NCI-H510A treated with DMSO at 0.1 percent for 48 hours (cell line): Measurements from ENCODE around the gene ZBTB44.
"Not testable (repeated sequence)": the region's sequence is repeated elsewhere in the genome, so short reads cannot be mapped to it uniquely, and the experiment has no call there.

ENCODE experiments used
- DNase-seq: peaks from one replicate; lab custom pipeline; 2025; lab: John Stamatoyannopoulos, UW

ZBTB44 gene

DNA sequence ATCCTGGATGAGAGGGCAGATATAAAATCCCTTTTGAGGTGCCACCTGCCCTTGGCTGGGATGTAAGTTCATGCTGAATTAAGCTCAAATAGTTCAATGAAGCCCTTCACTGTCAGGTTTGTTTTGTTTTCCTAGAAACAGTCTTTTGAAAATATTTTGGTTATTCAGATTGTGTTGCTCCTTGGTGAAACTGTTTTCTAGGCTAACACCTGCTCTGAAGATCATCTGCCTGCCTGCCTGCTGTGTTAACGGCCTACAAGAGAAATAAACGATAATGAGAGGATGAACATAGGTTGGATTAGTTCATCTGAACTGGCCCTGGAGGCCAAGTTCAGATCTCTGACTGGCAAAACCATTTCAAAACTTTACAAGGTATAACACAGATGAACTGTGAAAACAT, 67.4 kb downstream of the ZBTB44 start:
- DNase-seq = no peak

DNA sequence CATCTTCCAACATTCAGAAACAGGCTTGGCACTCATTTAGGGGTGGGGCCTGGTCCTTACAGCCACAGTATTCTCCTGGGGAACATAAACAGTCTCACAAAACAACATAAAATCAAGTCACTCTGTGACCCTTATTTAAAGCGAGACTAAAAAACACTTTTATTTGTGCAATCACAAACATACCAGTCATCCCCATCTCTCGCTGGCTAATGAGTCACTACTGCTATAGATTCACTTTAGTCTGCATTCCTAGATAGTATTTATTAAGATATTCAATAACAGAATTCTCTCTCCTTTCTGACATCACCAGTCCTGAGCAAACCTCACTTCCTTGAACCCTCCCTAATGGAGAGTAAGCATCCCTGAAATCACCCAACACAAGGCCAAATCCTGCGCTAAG, 68.0 kb downstream of the ZBTB44 start:
- DNase-seq = no peak

DNA sequence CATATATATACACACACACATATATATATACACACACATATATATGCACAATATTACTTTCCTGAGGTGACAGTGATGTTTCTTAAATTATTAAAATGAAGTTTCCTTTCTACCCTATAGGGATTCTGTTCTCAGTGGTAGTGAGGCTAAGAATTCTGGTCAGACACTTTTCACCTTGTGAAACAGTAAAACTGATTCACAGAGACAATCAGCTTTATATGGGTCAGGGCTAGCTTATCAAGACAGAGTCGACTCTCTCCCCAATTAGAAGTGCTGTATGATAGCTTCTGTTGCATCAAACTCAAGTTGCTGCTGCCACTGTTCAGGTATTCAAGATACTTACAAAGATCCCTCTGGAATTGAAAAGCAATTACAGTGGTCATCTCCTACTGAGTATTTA, 68.4 kb downstream of the ZBTB44 start:
- no peak for DNase-seq

DNA sequence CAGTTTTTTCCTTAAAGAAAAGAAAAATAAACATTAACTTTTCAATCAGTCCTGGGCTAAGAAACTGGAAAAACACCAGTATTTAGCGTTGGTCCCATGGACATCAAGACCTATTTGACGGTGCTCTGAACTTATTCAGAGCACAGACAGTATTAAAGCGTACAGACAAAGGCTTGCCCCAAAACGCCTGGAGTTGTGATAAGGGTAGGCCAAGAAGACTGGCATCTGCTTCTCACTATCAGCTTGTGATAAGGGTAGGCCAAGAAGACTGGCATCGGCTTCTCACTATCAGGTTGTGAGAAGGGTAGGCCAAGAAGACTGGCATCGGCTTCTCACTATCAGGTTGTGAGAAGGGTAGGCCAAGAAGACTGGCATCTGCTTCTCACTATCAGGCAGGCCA, 69.3 kb downstream of the ZBTB44 start:
- not testable (repeated sequence) for DNase-seq

DNA sequence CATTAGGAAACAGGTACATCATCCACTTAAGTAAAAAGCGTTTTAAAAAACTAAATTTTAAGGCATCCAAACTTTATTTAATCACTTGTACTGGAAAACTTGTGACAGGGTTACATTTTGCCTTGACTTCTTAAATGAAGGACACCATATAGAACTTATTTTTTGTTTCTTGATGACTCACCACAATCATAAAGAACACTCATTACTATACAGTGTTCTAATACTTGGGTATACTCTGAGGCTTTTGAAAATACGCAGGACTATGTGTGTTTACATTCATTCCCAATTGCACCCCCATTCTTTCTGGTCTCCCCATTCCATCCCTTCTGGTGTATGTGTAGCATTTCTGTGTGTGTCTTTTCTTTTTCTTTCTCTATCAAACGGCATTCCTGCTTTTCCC, 69.9 kb downstream of the ZBTB44 start:
- DNase-seq = no peak

DNA sequence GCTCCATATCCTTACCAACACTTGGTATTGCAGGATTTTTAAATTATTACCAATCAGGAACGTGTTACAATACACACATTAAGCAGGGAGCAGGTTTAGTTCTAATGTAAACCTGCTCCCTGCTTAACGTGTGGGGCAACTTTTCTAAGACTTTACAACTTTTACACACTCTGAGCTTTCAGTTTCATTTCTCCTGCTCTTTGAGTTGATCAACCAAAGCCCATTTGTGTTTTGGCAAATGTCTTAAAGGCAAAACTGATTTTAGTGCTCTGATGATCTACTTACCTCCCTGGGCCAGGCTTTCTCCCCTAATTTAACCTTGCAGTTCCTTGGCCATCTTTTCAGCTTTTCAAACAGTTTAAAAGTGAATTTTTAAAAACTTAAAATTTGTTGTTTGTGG, 70.9 kb downstream of the ZBTB44 start:
- DNase-seq = no peak

DNA sequence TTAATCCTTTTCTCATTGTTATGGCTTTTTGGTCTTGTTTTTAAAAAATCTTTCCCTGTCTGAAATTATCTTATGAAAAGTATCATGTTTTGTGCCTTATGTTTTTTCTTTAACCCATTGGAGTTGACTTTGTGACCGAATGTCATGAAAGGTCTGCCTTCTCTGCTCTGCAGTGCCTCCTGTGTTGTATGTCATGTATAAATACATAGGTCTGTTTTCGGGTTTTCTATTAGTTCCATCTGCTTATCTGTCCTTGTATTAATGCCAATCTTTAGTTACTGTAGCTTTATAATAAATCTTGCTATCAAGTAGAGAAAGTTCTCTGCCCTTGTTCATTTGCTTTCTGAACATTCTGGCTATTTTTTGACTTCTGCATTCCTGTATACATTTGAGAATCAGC, 73.0 kb downstream of the ZBTB44 start:
- no peak for DNase-seq

DNA sequence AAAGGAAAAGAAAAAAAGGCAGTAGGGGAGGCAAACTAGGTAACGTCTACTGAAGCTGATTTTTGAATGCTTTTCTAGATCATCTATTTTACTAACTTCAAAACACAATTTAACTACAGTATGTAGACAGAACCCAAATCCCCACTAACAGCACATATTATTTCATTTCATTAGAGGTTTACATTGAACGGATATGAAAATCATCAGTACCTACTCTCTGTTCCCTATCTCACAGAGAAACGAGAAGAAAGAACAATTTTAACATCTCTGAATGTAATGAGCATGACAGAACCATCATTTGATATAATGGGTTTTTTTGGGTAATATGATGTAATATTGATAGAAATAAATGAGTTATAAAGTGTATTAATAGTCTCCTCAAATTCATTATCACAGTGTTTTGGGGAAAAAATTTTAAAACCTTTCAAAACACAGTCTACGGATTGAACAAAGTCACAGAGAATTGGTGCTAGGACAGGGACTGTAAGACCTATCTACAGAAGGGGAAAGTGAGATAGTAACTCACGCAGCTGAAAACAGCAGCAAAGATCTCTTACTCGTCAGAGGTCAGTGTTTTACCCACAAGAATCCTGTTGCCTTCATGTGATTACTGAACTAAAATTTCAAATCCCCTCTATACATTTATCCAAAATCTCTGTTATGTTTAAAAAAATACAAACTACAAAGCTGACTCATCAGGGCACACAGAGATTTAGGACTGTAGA, 77.3 kb downstream of the ZBTB44 start:
- no peak for DNase-seq

DNA sequence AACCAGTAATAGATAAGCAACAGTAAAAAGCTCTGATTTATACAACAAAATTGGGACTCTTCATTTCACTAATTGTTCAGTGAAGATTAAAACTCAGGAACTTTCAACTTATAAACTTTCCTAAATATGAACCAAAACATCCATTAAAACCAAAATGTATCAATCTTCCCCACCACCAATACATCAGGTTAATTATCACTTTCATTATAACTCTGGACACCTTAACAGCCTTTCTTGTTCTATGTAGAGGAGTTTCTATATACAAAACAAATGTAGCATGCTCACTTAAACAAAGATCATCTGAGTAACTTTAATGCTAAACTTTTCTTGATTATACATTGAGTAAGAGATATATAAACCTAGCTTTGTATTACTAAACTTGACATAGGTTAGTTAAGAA, 80.4 kb downstream of the ZBTB44 start:
- no peak for DNase-seq

DNA sequence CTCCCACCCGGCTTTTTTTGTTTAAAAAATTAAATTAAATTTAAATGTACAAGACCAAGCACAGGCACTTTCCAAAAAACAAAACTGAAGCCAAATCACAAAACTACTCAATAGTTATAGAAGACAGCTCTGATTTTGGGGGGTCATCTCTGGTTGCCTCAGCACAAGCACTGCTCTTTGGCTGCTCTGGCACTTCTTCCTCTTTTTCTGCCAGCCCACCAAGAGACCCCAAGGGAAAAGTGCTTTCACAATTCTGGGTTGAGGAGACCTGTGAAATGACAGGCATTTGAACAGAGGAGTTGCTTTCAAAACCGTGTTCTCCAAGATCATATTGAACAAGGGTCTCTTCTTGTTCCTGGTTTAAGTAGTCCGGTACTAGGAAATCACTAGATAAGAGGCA, 80.8 kb downstream of the ZBTB44 start:
- DNase-seq = not testable (repeated sequence)

DNA sequence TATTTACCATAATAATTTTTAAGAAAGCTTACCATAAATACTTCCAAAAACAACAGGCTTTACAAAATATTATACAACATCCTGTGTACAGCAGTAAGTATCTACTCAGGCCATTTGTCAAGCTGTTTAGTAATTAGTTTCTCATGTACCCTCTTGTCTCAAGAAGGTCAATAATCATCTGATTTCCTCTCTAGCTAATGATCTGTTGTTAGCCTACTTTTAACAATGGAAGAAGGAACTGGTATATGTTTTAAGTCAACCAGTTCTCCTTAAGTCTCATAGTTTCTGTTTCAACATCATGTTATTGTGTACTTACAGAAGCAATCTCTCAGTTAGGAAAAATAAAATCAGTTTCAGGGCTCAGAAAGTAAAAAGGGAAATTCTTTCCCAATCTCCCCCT, 81.2 kb downstream of the ZBTB44 start:
- DNase-seq = not testable (repeated sequence)

DNA sequence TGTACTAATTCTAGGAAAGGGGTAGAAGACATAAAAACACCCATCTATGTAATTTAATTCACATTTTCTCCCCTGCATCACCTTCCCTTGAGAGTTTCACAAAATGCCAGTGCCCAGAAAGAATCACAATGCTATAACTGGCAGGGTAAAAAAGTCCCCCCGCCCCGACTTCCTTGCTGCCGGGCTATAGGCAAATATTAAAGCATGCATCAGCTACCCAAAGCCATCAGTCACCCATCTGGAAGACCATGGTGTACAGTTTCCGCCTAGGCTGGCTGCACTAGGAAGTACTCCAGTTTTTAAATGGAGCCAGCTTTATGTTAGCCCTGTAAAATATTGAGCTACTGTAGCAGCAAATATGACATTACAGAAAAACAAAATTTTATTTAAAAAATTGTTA, 87.3 kb downstream of the ZBTB44 start:
- DNase-seq = no peak

DNA sequence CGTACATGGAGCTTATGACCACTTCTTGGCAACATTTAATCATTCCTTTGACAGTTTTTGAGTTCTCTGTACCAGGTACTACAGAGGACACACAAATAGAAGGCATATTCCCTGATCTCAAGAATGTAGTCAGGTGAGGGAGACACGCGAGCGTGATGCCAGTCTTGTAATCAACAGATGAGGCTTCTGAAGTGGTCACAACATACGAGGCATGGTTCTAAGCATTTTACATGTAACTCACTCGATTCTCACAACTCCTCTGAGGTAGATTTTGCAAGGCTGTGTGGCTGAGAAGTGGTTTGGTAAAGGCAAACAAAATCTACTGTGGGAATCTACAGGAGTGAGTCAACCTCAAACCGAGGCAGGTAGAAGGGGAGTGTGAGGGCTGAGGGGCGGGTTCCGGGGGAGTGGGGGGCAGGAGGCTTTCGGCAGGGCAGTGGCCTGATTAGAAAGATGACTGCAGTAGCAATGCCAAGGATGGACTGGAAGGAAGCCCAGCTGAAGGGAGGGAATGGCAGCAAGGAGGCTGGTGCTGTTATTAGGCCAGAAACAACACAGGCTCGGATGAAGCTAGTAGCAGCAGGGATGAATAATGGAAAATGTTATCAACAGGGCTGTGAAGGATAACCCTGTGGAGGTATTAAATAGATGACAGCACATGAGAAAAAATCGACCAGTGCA, 91.3 kb downstream of the ZBTB44 start:
- no peak for DNase-seq

DNA sequence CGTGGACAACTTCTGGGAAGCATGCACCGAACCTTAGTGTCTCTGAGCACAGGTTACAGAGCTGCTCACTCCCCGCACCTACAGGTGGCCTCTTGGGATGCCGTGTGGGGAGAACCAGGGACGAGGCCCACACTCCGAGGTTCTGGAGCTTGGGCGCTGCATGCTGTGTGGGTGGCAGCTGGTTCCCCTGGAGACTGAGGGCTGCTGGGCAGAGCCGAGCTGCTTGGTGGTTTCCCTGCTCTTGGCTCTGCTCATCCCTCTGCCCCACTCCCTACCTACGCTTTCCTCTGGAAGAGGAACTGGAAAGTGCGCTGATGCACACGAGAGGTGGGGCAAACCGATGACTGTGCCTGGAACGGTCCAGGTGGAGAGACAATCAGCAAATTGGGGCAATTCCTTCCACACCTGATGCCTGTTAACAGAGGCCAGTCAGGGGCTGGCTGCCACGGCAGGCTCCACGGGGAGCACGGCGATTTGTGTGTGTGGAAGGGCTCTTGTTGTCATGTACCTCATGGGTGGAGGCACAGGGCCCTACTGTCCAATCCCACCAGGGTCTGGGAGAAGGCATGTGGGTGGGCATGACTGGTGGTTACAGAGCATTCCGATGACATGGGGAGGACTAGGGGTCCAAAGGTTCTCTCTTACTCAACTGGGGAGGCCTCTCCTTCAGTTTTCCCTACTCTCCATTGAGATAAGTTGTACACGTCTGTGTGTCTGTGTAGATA, 94.2 kb downstream of the ZBTB44 start:
- DNase-seq = no peak

DNA sequence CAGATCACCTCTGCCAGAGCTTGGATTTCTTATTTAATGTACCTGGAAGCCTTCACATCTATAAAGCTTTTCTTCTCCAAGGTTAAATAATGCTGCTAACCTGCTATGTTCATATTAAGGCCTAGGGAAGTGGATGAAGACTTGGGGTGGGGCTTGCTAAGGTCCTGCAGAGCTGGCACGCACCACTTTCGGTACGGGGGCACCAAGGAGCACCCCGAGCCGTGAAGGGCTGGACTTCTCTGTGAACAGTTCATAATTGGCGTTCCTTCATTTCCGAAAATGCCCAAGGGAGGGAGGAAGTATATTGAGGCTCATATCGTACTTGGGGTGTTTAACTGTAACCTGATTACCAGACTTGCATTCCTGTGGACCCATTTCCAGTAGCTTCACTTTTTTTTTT, 95.6 kb downstream of the ZBTB44 start:
- DNase-seq = no peak

DNA sequence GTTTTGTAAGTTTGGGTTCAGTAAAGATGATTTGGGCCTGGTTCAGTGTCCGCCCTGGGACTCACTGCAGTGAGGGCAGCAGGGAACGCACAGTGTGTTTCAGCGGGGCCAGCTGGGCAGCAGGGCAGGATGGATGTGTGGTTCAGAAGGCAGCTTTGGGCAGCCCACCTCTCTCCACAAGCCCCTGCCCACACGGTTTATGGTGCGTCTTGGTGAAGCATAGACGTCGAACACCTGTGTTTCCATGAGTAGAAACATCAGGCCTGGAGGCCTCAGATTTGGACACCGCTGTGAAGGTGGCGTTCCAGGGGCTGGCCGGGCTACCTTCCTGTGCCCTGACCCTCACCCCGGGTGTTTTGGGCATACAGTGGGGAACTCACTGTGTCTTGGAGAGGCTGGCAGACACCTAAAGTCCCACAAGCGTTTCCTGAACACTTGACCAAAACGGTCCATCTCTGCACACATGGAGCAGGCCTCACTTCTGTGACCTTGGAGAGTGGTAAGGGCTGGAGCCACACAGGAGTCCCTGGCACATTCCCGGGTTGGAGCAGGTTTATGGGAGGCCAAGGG, 96.1 kb downstream of the ZBTB44 start:
- no peak for DNase-seq

DNA sequence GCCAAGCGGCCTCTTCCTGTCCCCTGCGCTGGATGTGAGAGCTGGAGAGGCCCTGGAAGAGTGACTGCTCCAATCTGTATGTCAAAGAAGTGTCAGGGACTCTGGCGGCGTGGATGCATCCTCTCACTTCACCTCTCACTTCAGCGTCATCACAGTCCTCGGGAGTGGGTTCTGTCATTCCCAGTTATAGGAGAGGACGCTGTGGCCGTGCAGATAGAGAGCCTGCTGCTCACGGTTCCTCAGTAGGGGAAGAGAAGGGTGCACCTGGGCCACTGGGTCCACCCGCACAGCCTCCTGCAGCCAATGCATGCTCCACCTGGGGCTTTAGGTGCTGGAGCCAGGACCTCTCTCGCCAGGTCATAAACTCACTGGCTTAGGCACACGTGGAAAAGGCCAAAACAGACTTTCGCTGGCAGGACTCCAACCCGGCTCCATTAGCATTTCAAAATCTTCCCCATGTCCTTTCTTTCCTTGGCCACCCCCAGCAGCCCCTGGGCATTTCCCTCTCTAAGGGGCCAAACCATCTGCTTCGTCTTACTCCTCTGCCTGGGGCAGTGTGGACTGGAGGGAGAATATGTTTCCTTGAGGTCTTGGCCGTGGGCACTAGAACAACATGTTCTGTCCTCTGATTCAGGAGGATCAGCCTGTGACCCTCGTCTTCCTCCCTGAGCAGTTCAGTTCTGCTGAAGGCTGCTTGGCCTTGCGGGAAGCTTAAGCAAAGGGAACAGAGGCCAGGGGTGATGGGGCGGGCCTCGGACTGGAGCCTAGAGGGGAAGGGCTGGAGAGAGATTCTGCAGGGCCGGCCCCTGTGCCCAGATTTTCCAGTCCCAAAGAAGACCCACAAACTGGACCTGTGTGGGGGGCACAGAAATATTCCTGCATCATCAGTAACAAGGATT, 97.3 kb downstream of the ZBTB44 start:
- DNase-seq = no peak

DNA sequence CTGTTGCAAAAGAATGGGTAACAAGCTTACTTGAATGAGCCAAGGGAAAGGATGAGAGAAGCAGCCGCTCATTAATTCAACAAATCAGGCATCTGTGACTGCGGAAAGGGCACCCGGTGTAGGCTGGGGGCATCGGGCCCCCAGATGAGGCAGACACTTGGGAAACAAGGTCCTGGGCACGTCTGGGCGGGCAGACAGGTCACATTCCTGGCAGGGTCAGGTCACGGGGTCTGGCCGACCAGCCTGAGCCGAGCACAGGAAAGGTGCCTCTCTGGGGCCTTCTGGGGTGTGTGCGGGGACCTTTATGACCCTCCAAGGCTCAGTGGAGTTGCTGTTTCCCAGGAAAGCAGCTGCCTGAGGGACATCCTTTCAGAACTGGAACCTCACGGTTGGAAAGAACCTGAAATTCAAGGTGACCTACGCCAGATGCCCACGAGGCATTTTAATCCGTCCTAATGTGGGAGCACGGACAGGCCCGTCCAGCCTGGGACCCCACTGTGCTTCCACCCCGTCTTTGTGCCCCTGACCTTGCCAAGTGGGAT, 98.1 kb downstream of the ZBTB44 start:
- no peak for DNase-seq

DNA sequence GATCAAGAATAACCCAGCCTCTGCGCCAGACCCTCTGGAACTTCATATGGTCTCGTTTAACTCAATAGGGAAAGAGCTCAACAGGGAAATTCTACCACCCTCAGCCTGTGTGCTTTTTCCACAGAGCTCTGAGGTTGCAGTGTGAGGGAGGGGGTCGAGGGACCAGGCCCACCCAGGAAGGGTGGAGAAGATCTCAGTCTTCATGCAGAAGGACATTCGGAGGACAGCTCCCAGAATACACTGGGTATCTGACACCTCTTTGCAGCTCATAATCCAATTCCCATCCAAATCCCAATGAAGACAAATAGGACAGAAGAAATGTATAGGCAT, 98.5 kb downstream of the ZBTB44 start:
- DNase-seq = no peak

DNA sequence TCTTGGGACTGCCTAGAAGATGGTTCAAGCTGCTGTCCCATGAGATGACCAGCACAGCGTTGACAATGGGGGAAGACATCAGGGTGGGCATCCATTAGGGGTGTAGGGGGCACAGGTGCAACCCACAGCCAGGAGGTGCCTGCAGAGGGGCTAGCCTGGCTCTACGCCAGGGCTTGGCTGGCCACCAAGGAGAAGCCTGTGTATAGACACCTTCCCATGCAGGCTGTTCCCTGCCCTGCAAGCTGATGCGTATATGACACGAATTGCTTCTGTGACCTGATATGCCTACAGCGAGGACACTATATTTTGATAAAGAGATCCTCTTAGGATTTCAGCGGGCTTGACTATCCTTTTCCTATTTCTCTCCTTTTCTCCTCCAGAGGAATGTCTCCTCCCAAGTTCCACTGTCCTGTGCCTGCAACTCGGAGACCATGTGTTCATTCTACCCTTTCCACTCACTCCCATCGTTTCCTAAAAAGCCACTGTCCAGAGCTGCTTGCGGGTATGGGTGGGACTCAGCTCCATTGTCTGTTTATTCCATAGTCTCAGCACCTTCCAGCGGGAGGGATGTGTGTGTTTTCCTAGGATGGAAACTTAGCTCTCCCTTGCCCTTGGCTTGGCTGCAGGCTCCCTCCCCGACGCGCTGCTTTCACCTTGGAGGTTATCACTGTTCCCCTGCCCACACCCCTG, 99.0 kb downstream of the ZBTB44 start:
- DNase-seq = no peak

DNA sequence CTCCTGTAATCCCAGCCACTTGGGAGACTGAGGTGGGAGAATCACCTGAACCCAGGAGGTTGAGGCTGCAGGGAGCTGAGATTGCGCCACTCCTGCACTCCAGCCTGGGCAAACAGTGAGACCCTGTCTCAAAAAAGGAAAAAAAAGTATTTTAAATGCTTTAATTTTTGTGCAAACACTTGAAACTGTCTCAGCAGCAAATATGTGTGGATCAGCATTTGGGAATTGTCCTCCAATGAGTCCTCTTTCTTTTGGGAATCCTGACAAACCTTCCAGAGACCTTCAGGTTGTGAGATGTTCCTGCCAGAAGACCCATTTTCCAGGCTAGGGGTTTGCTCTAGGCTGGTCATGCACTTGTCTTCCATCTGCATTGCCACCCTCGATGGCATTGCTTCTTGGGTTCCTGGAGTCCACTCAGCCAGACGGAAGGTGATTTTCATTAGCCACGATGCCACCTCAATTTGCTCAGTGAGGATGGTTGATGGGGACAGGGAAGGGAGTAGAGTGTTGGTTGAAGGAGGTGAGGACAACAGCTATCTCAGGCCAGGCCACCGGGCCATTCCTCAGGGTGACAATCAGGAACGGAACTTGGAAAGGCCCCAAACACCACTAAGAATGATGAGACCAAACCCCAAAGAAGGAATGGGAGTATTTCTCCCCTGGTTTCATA, 99.7 kb downstream of the ZBTB44 start:
- no peak for DNase-seq
